GM06990 (cell line): ENCODE measurements around the gene KCNC1.

ENCODE experiments used
- DNase-seq: peaks from one replicate; pipeline ENCODE4 v3.0.0-alpha.2; 2011; ENCODE audit not compliant: insufficient read length; ENCODE audit errors: extremely low read depth
- H3K27me3 ChIP-seq: replicated peaks from 2 replicates; pipeline ENCODE4 v1.6.0; 2011; ENCODE audit warnings: low read length; ENCODE audit not compliant: control insufficient read depth, insufficient read depth
- H3K36me3 ChIP-seq: 2 replicates; pipeline ENCODE4 v1.5.1; 2011; ENCODE audit warnings: low read length; ENCODE audit not compliant: control insufficient read depth, insufficient read depth
- H3K4me3 ChIP-seq: replicated peaks from 2 replicates; pipeline ENCODE4 v1.5.1; 2011; ENCODE audit warnings: low read depth, mild to moderate bottlenecking, control low read depth, low read length
- CTCF ChIP-seq: IDR thresholded peaks from 2 replicates; pipeline ENCODE4 v1.5.1; 2011; ENCODE audit warnings: low read length, control low read depth, mild to moderate bottlenecking, inconsistent platforms; ENCODE audit not compliant: insufficient read depth, poor library complexity, severe bottlenecking

Gene KCNC1

GRCh38 chr11:17782603-17783337, 48.2 kb downstream of the KCNC1 start:
- DNase-seq = no peak
- H3K27me3 ChIP-seq = no peaks in the 10 kb centered on the region
- H3K36me3 ChIP-seq = no peaks in the 10 kb centered on the region
- no peak for TF ChIP-seq CTCF
- no peak overlapping the region for H3K4me3 ChIP-seq

- Histone ChIP-seq H3K27me3 (no peaks in the 10 kb centered on the region), H3K36me3 (no peaks in the 10 kb centered on the region), H3K4me3 (no peak overlapping the region)
- DNase-seq = no peak
- TF ChIP-seq CTCF = no peak
Observed at GRCh38 chr11:17783878-17784277, 49.3 kb downstream of the KCNC1 start.

- DNase-seq = no peak
- no peak overlapping the region for H3K4me3 ChIP-seq
- H3K27me3 ChIP-seq = no peaks in the 10 kb centered on the region
- H3K36me3 ChIP-seq = no peaks in the 10 kb centered on the region
- no peak for TF ChIP-seq CTCF
Observed at GRCh38 chr11:17786824-17787525, 52.4 kb downstream of the KCNC1 start.

GRCh38 chr11:17788084-17788483, 53.5 kb downstream of the KCNC1 start:
- H3K27me3 ChIP-seq = no peaks in the 10 kb centered on the region
- H3K36me3 ChIP-seq = no peaks in the 10 kb centered on the region
- H3K4me3 ChIP-seq = no peak overlapping the region
- DNase-seq = no peak
- TF ChIP-seq CTCF = no peak

- no peak for TF ChIP-seq CTCF
- DNase-seq = no peak
- H3K36me3 ChIP-seq = no peaks in the 10 kb centered on the region
- no peak overlapping the region for H3K4me3 ChIP-seq
- no peaks in the 10 kb centered on the region for H3K27me3 ChIP-seq
Observed at GRCh38 chr11:17790453-17790852, 55.9 kb downstream of the KCNC1 start.
